NCI-H1092 treated with DMSO at 0.1 percent for 48 hours (cell line): ENCODE measurements around the gene DYNC1I1.
A peak's percentile ranks its signal among the peaks of the same experiment; 100 is the strongest.
"Not testable (repeated sequence)": the region's sequence is repeated elsewhere in the genome, so short reads cannot be mapped to it uniquely, and the experiment has no call there.

Source experiments
- DNase-seq: peaks from one replicate; lab custom pipeline; 2025; lab: John Stamatoyannopoulos, UW

The DYNC1I1 gene

GRCh38 chr7:95908499-95908898, 136.1 kb downstream of the DYNC1I1 start:
- no peak for DNase-seq

DNA sequence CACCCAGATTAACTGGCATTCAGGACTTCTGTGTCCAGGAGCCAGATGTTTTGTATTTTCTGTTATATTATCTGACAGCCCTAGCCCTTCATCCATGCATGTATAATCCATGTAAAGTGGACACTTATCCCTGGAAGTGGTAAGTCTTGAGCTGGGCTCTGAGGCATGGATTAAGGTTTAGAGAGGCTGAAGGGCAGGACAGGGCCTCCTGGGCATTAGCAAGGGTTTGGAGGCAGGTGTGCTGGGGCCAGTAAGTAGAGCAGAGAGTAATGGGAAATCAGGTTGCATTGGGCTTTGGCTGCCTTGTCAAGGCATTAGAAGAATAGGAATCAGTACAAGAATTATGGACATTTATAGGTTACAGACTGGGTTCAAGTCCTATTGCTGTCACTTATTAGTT, 138.0 kb downstream of the DYNC1I1 start:
- no peak for DNase-seq

- no peak for DNase-seq
These were observed 143.4 kb downstream of the DYNC1I1 start for GRCh38 chr7:95915731-95916130.

- DNase-seq = peak; percentile 75
These were observed 144.4 kb downstream of the DYNC1I1 start for GRCh38 chr7:95916573-95917297.

DNA sequence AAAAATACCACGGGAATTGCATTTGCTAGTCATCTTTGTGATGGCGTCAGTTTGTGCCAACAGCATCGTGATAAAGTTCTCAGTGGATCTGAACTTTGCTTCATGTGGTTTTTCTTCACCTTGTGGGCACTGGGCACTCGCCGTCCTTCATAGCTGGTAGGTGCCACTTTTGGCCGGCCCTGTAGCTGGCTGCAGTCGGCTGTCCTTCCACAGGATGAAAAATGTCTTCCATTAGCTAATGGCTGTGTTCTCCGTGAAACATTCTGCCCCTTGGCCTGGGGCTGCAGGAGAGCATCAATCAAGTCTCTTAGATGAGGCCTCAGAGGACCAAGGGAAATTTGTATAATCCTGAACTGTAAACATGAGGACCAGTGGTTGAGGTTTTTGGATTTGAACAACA, 145.3 kb downstream of the DYNC1I1 start:
- no peak for DNase-seq

DNA sequence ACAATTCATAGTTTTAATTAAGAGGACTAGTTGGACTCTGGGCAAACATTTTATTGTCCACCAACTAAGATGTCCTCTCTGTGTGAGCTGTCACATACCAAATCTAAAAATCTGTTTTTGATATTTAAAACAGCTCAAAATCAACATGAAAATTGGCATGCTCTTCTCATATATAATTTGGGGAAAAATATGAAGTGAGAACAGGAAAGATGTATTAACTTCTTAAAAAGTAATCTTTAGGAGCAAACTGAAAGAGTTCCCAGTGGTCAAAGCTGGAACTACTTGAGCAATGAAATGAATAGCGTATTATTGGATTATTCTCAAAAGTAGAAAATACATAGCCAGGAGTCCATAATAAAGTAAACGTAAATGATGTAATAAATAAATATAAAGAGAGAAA, 147.2 kb downstream of the DYNC1I1 start:
- DNase-seq = no peak

GRCh38 chr7:95921543-95921942, 149.2 kb downstream of the DYNC1I1 start:
- DNase-seq = no peak

GRCh38 chr7:95922191-95922590, 149.8 kb downstream of the DYNC1I1 start:
- no peak for DNase-seq

- DNase-seq = peak; percentile 33
These were observed 152.9 kb downstream of the DYNC1I1 start for GRCh38 chr7:95925236-95925635.

DNA sequence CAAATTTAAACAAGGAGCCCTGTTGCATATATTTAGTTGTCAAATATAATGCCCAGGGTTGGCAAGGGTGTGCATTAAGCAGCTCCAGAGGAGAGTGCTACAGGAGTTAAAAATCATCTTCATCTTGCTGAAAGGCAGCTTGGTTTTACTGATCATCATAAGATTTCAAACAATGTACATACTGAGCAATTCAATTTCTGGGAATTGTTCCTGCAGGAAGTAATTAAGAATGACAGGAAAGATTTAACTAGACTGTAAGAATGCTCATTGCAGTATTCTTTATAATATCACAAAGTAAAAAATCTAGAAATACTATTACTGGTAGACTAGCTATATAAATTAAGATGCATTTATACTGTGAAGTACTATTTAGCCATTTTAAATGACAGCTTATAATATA, 153.6 kb downstream of the DYNC1I1 start:
- peak; percentile 25 for DNase-seq

DNA sequence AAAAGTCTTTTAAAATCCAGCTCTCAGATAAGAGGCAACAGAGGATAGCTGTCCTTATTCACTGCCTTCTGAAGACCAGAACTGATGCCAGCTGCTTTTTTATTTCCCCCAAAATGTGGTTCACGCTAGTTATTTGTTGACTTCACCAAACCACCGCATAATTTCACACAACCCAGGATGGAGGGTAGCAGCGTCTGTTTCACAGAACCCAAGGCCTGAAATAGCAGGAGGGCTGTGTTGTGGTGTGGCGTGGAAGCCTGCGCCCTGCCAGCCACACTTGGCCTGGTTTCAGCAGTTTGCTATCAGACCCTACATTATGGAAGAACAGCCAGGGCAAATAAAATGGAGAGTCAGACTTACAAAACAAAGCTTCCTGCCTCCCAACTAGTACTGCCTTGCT, 155.4 kb downstream of the DYNC1I1 start:
- peak; percentile 87 for DNase-seq

- DNase-seq = peak; percentile 17
These were observed 157.4 kb downstream of the DYNC1I1 start for GRCh38 chr7:95929710-95930280.

- DNase-seq = no peak
These were observed 159.3 kb downstream of the DYNC1I1 start for GRCh38 chr7:95931460-95932232.

DNA sequence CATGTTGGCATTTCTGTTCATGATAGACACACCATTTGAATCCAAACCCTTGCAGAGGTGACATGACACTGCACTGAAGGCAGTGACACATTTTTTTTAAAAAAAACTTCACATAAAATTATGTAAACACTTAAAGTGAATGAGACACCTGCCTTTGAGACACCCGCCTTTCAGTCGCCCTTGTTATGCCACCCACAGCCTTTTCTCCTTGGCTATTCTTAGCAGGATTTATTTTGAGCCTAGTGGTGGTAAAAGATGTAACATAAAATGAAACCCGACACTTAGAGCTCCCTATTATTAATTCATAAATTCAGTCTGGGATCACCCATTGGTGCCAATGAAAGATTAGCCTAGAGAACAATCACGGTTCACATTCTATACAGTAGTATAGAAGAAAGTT, 161.3 kb downstream of the DYNC1I1 start:
- peak; percentile 88 for DNase-seq

DNA sequence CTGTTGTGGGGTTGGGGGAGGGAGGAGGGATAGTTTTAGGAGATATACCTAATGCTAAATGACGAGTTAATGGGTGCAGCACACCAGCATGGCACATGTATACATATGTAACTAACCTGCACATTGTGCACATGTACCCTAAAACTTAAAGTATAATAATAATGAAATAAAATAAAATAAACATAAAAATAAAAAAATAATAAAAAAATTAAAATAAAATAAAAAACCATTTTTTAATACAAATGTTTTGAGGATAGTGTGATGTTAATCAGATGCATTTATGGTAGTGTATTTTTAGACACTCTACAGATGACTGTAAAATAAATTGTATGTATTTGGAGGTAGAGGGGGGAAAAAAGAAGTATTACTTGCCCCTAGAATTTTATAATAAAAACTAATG, 172.5 kb downstream of the DYNC1I1 start:
- DNase-seq = not testable (repeated sequence)

- DNase-seq = no peak
These were observed 178.3 kb downstream of the DYNC1I1 start for GRCh38 chr7:95950698-95951097.

GRCh38 chr7:95951531-95951930, 179.2 kb downstream of the DYNC1I1 start:
- no peak for DNase-seq

- DNase-seq = no peak
These were observed 179.8 kb downstream of the DYNC1I1 start for GRCh38 chr7:95951997-95952795.

DNA sequence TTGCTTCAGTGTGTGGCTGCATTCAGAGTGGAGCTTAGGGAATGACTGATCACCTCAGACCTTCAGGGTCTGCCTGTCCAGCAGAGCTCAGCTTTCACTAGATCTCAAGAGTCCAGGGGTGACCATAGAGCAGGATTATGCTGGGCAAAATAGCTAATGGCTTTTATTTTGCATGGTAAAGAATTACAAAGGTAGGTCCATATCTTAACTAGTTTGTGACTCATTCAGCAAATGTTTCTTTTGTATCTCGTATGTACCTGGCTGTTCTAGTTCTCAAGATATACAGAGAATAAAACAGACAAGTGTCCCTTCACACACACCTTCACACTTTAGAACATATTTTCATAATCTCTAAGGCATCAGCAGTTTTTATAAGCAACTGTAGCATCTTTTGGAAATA, 180.5 kb downstream of the DYNC1I1 start:
- DNase-seq = no peak

DNA sequence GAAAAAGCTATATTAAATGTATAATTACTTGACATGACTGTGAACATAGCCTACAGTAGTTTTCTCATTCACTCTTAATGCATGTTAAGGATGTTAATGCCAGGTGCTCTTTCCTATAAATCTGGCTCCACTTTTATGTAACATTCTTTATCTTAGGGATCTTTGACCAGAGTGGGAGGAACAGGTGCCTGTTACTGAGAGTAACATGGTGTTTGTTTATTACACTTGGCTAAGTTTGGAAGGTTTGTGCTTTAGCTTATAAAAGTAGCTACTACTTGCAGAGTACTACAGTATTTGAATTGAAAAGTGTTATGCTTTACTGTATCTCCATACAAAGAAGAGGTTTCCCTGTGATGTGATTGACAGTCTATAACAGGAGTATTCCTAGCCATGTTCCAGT, 183.4 kb downstream of the DYNC1I1 start:
- DNase-seq = no peak

DNA sequence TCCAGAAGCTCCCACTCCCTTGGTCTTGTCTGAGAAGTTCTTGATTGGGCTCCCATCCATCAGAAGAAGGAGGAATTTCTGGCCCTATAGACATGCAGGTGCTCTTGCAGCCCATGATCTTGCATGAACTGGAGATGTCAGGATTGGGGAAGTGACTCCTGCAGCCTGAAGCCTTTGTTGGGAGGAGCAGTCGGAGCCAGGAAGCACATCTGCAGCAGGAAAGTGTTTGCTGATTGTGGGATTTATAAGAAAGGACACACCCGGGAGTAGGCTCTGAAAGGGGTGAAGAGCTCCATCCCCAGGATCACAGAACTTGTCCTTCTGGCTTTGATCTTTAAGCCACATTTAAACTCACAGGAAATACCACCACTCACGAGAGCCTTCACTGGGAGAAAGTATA, 185.2 kb downstream of the DYNC1I1 start:
- DNase-seq = no peak

DNA sequence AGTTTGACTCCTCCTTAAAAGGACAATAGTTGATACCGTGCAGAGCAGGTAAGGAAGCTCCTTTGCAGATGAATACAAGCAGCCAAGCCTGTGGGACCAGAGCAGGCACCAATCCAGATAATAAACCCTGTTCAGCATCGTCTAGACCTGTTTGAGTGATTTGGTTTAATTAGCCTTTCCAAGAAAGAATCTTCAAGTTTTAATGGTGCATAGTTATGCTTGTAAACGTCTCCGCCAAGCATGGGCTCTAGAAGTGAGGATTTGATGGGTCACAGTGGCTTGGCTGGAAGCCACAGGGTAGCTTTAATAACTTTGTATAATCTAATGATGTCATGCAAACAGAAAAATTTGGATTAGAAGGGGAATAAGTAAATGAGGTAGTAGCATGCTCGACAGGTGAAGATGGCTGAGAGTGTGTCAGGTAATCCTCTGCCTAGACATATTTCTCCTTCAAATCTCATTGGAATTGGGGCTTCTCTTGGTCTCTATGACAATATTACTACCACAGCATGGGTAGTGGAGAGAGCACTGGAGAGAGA, 188.4 kb downstream of the DYNC1I1 start:
- DNase-seq = no peak
